Stimulated activated CD4-positive, alpha-beta T cell treated with anti-CD3 and anti-CD28 coated beads, Interleukin-4, amount 100 ng/mL, for 4 hours (primary cell): ENCODE measurements around the gene ADSS2.

Experiments
- DNase-seq, 2 experiments: peaks; one replicate each; pipeline ENCODE4 v3.0.0-alpha.2; 2020

ADSS2 gene

GRCh38 chr1:244362476-244362875, 89.2 kb downstream of the ADSS2 start:
- DNase-seq = no peak

- DNase-seq = no peak
Measured at GRCh38 chr1:244361764-244362473, 89.8 kb downstream of the ADSS2 start.
